ENCODE data around the gene HOXB8.

Gene HOXB8
- long read RNA-seq, donor 1, transcript HOXB8-201 (2 exons, 1,823 nt): minor isoform, 9 of 21 reads
- long read RNA-seq, donor 1, transcript HOXB8-203 (2 exons, 743 nt): major isoform, 12 of 21 reads
- long read RNA-seq, donor 1, partial matches to known transcripts: 0 of 21 reads
- long read RNA-seq, donor 1, other reads (novel, unspliced or antisense): 0 of 21 reads
- long read RNA-seq, donor 2, transcript HOXB8-201 (2 exons, 1,823 nt): major isoform, 9 of 14 reads
- long read RNA-seq, donor 2, transcript HOXB8-203 (2 exons, 743 nt): minor isoform, 5 of 14 reads
- long read RNA-seq, donor 2, partial matches to known transcripts: 0 of 14 reads
- long read RNA-seq, donor 2, other reads (novel, unspliced or antisense): 0 of 14 reads
- long read RNA-seq, donor 3, transcript HOXB8-203 (2 exons, 743 nt): minor isoform, 9 of 33 reads
- long read RNA-seq, donor 3, transcript HOXB8-201 (2 exons, 1,823 nt): major isoform, 10 of 33 reads
- long read RNA-seq, donor 3, partial matches to known transcripts: 14 of 33 reads
- long read RNA-seq, donor 3, other reads (novel, unspliced or antisense): 0 of 33 reads
- long read RNA-seq, donor 4, transcript HOXB8-203 (2 exons, 743 nt): minor isoform, 17 of 36 reads
- long read RNA-seq, donor 4, transcript HOXB8-201 (2 exons, 1,823 nt): major isoform, 19 of 36 reads
- long read RNA-seq, donor 4, partial matches to known transcripts: 0 of 36 reads
- long read RNA-seq, donor 4, other reads (novel, unspliced or antisense): 0 of 36 reads
- long read RNA-seq, donor 5, transcript HOXB8-203 (2 exons, 743 nt): minor isoform, 10 of 75 reads
- long read RNA-seq, donor 5, transcript HOXB8-201 (2 exons, 1,823 nt): major isoform, 23 of 75 reads
- long read RNA-seq, donor 5, partial matches to known transcripts: 42 of 75 reads
- long read RNA-seq, donor 5, other reads (novel, unspliced or antisense): 0 of 75 reads
- long read RNA-seq, donor 6, transcript HOXB8-203 (2 exons, 743 nt): major isoform, 25 of 70 reads
- long read RNA-seq, donor 6, transcript HOXB8-201 (2 exons, 1,823 nt): minor isoform, 10 of 70 reads
- long read RNA-seq, donor 6, partial matches to known transcripts: 35 of 70 reads
- long read RNA-seq, donor 6, other reads (novel, unspliced or antisense): 0 of 70 reads
- long read RNA-seq, donor 7: 0 reads
- long read RNA-seq, donor 8, transcript HOXB8-201 (2 exons, 1,823 nt): minor isoform, 10 of 25 reads
- long read RNA-seq, donor 8, transcript HOXB8-203 (2 exons, 743 nt): major isoform, 15 of 25 reads
- long read RNA-seq, donor 8, partial matches to known transcripts: 0 of 25 reads
- long read RNA-seq, donor 8, other reads (novel, unspliced or antisense): 0 of 25 reads

- DNase-seq: peak; percentile 72
Measured at GRCh38 chr17:48615047-48615962, at the start of gene HOXB8. Gene HOXB8 (minus strand): TSS chr17:48615292. CDS start chr17:48614704, 588 bp downstream.

- DNase-seq: no peak
Measured at GRCh38 chr17:48663134-48663924, 48.2 kb upstream of the HOXB8 start.

GRCh38 chr17:48655913-48656312, 40.8 kb upstream of the HOXB8 start:
- DNase-seq: no peak

GRCh38 chr17:48649741-48650140, 34.6 kb upstream of the HOXB8 start:
- no peak for DNase-seq

GRCh38 chr17:48647963-48648245, 32.8 kb upstream of the HOXB8 start:
- DNase-seq: no peak

- DNase-seq: peak; percentile 75
Measured at GRCh38 chr17:48647103-48647962, 32.2 kb upstream of the HOXB8 start.

- peak; percentile 86 for DNase-seq
Measured at GRCh38 chr17:48646183-48647102, 31.4 kb upstream of the HOXB8 start.

GRCh38 chr17:48645639-48646182, 30.6 kb upstream of the HOXB8 start:
- no peak for DNase-seq

GRCh38 chr17:48644910-48645557, 29.9 kb upstream of the HOXB8 start:
- DNase-seq: peak; percentile 34

GRCh38 chr17:48644159-48644558, 29.1 kb upstream of the HOXB8 start:
- no peak for DNase-seq

- no peak for DNase-seq
Measured at GRCh38 chr17:48643697-48644012, 28.6 kb upstream of the HOXB8 start.

- peak; percentile 5 for DNase-seq
Measured at GRCh38 chr17:48642843-48643696, 28.0 kb upstream of the HOXB8 start.

GRCh38 chr17:48642059-48642842, 27.2 kb upstream of the HOXB8 start:
- peak; percentile 57 for DNase-seq

GRCh38 chr17:48641541-48642058, 26.5 kb upstream of the HOXB8 start:
- DNase-seq: peak; percentile 33

GRCh38 chr17:48640858-48641180, 25.7 kb upstream of the HOXB8 start:
- DNase-seq: no peak
